Heart right ventricle (tissue), 16 donors: ENCODE results near the gene SLC36A1. TPM values are rescaled to one million over a fixed set of nuclear protein-coding genes. Genes with fewer than 3 reads are reported as not detected.

Experiments used
- ATAC-seq, 8 donors: fragments of 200-7000 bp; cut with Tn5 transposase; one replicate each; pipeline ENCODE4 v1.9.1; 2020; ENCODE audit warnings: mild to moderate bottlenecking in 8 of 8, moderate library complexity in 8 of 8, moderate number of reproducible peaks in 1 of 8
- DNase-seq, 2 donors: peaks; one replicate each; pipeline ENCODE4 v3.0.0-alpha.2; 2020
- H3K27ac ChIP-seq, 10 donors: fragments of 200-600 bp; sonication (generic) in 2 of 10; one replicate each; pipeline versions ENCODE4 v1.5.0 to v1.8.0; 2020 to 2022; ENCODE audit warnings: mild to moderate bottlenecking in 3 of 10
- H3K27me3 ChIP-seq, 7 donors: fragments of 200-600 bp; one replicate each; pipeline ENCODE4 v1.8.0; 2021 to 2022; ENCODE audit warnings: mild to moderate bottlenecking in 2 of 7
- H3K36me3 ChIP-seq, 9 donors: fragments of 200-600 bp; sonication (generic) in 1 of 9; one replicate each; pipeline versions ENCODE4 v1.5.0 to v1.8.0; 2020 to 2022; ENCODE audit warnings: mild to moderate bottlenecking in 2 of 9
- H3K4me1 ChIP-seq, 9 donors: fragments of 200-600 bp; sonication (generic) in 1 of 9; one replicate each; pipeline versions ENCODE4 v1.5.0 to v1.8.0; 2020 to 2022; ENCODE audit warnings: mild to moderate bottlenecking in 4 of 9
- H3K4me3 ChIP-seq, 10 donors: fragments of 200-600 bp; sonication (generic) in 2 of 10; one replicate each; pipeline versions ENCODE4 v1.5.0 to v1.8.0; 2020 to 2022; ENCODE audit warnings: mild to moderate bottlenecking in 7 of 10, moderate library complexity in 2 of 10
- H3K9me3 ChIP-seq, 11 donors: fragments of 200-600 bp in 10 of 11; sonication (generic) in 2 of 11; one replicate each; pipeline versions ENCODE4 v1.5.0 to v1.8.0; 2013 to 2022; ENCODE audit warnings: mild to moderate bottlenecking in 2 of 11, control low read depth in 1 of 11, moderate library complexity in 1 of 11
- WGBS, 2 donors: extraction: QIAGEN DNeasy Blood & Tissue Kit; methylation state at CpG; one replicate each; pipeline ENCODE4 v1.1.7; 2013; ENCODE audit warnings: inconsistent platforms in 1 of 2; 5-methylcytosine and 5-hydroxymethylcytosine counted together
- intact Hi-C, 10 donors: fragments of 100-400 bp; cut with DNase I; formaldehyde crosslinking; loops; one replicate each; pipeline versions ENCODE4 v1.11.1 to v1.14.2; 2022
- polyA plus RNA-seq, 2 donors: library from polyadenylated mRNA; stranded (reverse); fragments of 200-250 nt; gene quantifications; one replicate each; pipeline ENCODE4 v1.2.3, GENCODE V29; 2013
- total RNA-seq, 10 donors: library from RNA; stranded (reverse); fragmentation: NEBNext Ultra II Directional in 3 of 10; extraction: Animal tissue kit (Norgen Biotek cat#: 25700) in 3 of 10; gene quantifications; one replicate each; pipeline versions ENCODE4 v1.2.1 to v1.2.4, GENCODE V29; 2021 to 2023
- TF ChIP-seq, protein P1 (sequence below), 9 donors: fragments of 200-600 bp; sonication (generic) in 2 of 9; IDR thresholded peaks; one replicate each; pipeline versions ENCODE4 v1.5.0 to v1.8.0; 2021 to 2022; ENCODE audit warnings: antibody characterized with exemption in 9 of 9, mild to moderate bottlenecking in 5 of 9, moderate library complexity in 1 of 9
- donor health status: Arrhythmogenic right ventricular cardiomyopathy.
- donor health status: ischemic (EF 13 %, LVEDD 7.1; RV severe dilation, severe dysfunction).
- donor health status: healthy with polysubstance abuse.
- donor health status: DM: no; HTN: yes; CAD: no.
- donor health status: DM: no; HTN: no; CAD: no.
- donor health status: ischemic (EF 25% LVEDD 6.9; RV normal size, moderate dysfunction).
- donor health status: ischemic (EF 25% LVEDD 5.7; RV mildly dilated, moderate dysfunction).
- donor health status: healthy.
- donor health status: DM: yes; HTN: yes; CAD: no.
- donor health status: Ischemic cardiomyopathy.
- donor health status: ischemic (EF 35%, LVEDD 5.7; RV mildly dilated, moderate dysfunction).
- donor health status: nonischemic (EF 11% LVEDD 7.7; RV severe dilation, severe dysfunction).
- donor health status: DM: yes; HTN: yes; CAD: no.
- donor health status: PGD.
- donor health status: ischemic (EF 29% LVEDD 5.4; RV normal size, mild dysfunction).
- donor health status: nonischemic (EF 23%, LVEDD 6.1; RV moderate dilation, normal function).

Gene SLC36A1
- total and polyA plus RNA-seq, 12 donors = 0.94 to 15.3 (median 2.6) TPM

GRCh38 chr5:151487544-151487943 is 40.1 kb downstream of the SLC36A1 start:
- intact Hi-C loops = no loop called here
- no peak overlapping the region for H3K27ac ChIP-seq
- DNase-seq = no peak
- TF ChIP-seq, protein P1, sequence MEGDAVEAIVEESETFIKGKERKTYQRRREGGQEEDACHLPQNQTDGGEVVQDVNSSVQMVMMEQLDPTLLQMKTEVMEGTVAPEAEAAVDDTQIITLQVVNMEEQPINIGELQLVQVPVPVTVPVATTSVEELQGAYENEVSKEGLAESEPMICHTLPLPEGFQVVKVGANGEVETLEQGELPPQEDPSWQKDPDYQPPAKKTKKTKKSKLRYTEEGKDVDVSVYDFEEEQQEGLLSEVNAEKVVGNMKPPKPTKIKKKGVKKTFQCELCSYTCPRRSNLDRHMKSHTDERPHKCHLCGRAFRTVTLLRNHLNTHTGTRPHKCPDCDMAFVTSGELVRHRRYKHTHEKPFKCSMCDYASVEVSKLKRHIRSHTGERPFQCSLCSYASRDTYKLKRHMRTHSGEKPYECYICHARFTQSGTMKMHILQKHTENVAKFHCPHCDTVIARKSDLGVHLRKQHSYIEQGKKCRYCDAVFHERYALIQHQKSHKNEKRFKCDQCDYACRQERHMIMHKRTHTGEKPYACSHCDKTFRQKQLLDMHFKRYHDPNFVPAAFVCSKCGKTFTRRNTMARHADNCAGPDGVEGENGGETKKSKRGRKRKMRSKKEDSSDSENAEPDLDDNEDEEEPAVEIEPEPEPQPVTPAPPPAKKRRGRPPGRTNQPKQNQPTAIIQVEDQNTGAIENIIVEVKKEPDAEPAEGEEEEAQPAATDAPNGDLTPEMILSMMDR (IDR thresholded peaks at IDR 0.05) = no peak
- no peak for ATAC-seq
- no peaks in the 10 kb centered on the region for H3K27me3 ChIP-seq
- no peak overlapping the region for H3K4me3 ChIP-seq
- peaks cover 0 to 70% (median 3%) of the 10 kb centered on the region in 9 donors for H3K36me3 ChIP-seq
- 91 to 95% methylated on average over 7 of the region's 7 CpGs for WGBS, 2 donors
- peaks cover 0 to 39% (median 0%) of the 10 kb centered on the region in 9 donors for H3K4me1 ChIP-seq
- no peaks in the 10 kb centered on the region for H3K9me3 ChIP-seq

GRCh38 chr5:151490627-151491026 is 43.2 kb downstream of the SLC36A1 start:
- peaks cover 0 to 52% (median 3%) of the 10 kb centered on the region in 9 donors for H3K36me3 ChIP-seq
- H3K4me3 ChIP-seq = no peak overlapping the region
- H3K4me1 ChIP-seq = peaks cover 0 to 31% (median 0%) of the 10 kb centered on the region in 9 donors
- intact Hi-C loops = no loop called here
- DNase-seq (no peak), ATAC-seq (no peak)
- 80% methylated on average over 5 of the region's 5 CpGs for WGBS, 2 donors
- peaks cover 0 to 6% (median 0%) of the 10 kb centered on the region in 11 donors for H3K9me3 ChIP-seq
- TF ChIP-seq, protein P1 (IDR thresholded peaks at IDR 0.05) = no peak
- no peaks in the 10 kb centered on the region for H3K27me3 ChIP-seq
- peak overlapping the region in 1 of 10 donors; percentile 16 for H3K27ac ChIP-seq

- DNase-seq (no peak), ATAC-seq (no peak)
- peak overlapping the region in 1 of 10 donors; percentile 16 for H3K27ac ChIP-seq
- TF ChIP-seq, protein P1 (IDR thresholded peaks at IDR 0.05) = no peak
- 81 to 86% methylated on average over 4 of the region's 4 CpGs for WGBS, 2 donors
- H3K36me3 ChIP-seq = peaks cover 0 to 48% (median 3%) of the 10 kb centered on the region in 9 donors
- H3K9me3 ChIP-seq = peaks cover 0 to 6% (median 0%) of the 10 kb centered on the region in 11 donors
- no peaks in the 10 kb centered on the region for H3K27me3 ChIP-seq
- intact Hi-C loops = no loop called here
- no peak overlapping the region for H3K4me3 ChIP-seq
- H3K4me1 ChIP-seq = peaks cover 0 to 31% (median 0%) of the 10 kb centered on the region in 9 donors
Observed at GRCh38 chr5:151491062-151491461, 43.7 kb downstream of the SLC36A1 start.

GRCh38 chr5:151492729-151493128 is 45.3 kb downstream of the SLC36A1 start:
- H3K27ac ChIP-seq = peak overlapping the region in 1 of 10 donors; percentile 61
- DNase-seq = no peak
- no peaks in the 10 kb centered on the region for H3K27me3 ChIP-seq
- ATAC-seq = peak in 5 of 8 donors; percentile 42 to 68 (median 56)
- 87 to 88% methylated on average over 5 of the region's 5 CpGs for WGBS, 2 donors
- TF ChIP-seq, protein P1 (IDR thresholded peaks at IDR 0.05) = no peak
- H3K4me3 ChIP-seq = no peak overlapping the region
- peaks cover 0 to 31% (median 0%) of the 10 kb centered on the region in 9 donors for H3K36me3 ChIP-seq
- H3K4me1 ChIP-seq = peaks cover 0 to 34% (median 0%) of the 10 kb centered on the region in 9 donors
- H3K9me3 ChIP-seq = peaks cover 0 to 6% (median 0%) of the 10 kb centered on the region in 11 donors
- intact Hi-C loops = no loop called here
